NCI-H2196 (cell line): ENCODE results near the gene NHERF2.
"Not testable (repeated sequence)": the region's sequence is repeated elsewhere in the genome, so short reads cannot be mapped to it uniquely, and the experiment has no call there.

Experiments used
- DNase-seq: peaks from one replicate; lab custom pipeline; 2025; ENCODE audit not compliant: unreplicated experiment; lab: John Stamatoyannopoulos, UW

The NHERF2 gene

GRCh38 chr16:2025878-2026460, 733 bp upstream of the NHERF2 start:
- DNase-seq: no peak

GRCh38 chr16:2027024-2028010, 615 bp downstream of the NHERF2 start:
- no peak for DNase-seq

- no peak for DNase-seq
Observed at GRCh38 chr16:2028146-2028545, 1.4 kb downstream of the NHERF2 start.

GRCh38 chr16:2028620-2029220, 2.0 kb downstream of the NHERF2 start:
- DNase-seq: no peak

- no peak for DNase-seq
Observed at GRCh38 chr16:2029350-2029749, 2.6 kb downstream of the NHERF2 start.

GRCh38 chr16:2030036-2030435, 3.3 kb downstream of the NHERF2 start:
- DNase-seq: no peak

GRCh38 chr16:2031081-2031577, 4.4 kb downstream of the NHERF2 start:
- no peak for DNase-seq

GRCh38 chr16:2032285-2033056, 5.8 kb downstream of the NHERF2 start:
- DNase-seq: no peak

GRCh38 chr16:2033057-2033908, 6.6 kb downstream of the NHERF2 start:
- no peak for DNase-seq

- not testable (repeated sequence) for DNase-seq
Observed at GRCh38 chr16:2033909-2034695, 7.4 kb downstream of the NHERF2 start.

- no peak for DNase-seq
Observed at GRCh38 chr16:2034696-2035430, 8.2 kb downstream of the NHERF2 start.

GRCh38 chr16:2035431-2036199, 8.9 kb downstream of the NHERF2 start:
- no peak for DNase-seq

GRCh38 chr16:2036200-2036966, 9.7 kb downstream of the NHERF2 start:
- DNase-seq: no peak

GRCh38 chr16:2037115-2037514, 10.4 kb downstream of the NHERF2 start:
- no peak for DNase-seq

- DNase-seq: no peak
Observed at GRCh38 chr16:2037647-2038381, 11.1 kb downstream of the NHERF2 start.
